HG03045 (cell line): ENCODE data around the gene ARL11.

Experiments used
- ATAC-seq: cut with Tn5 transposase; IDR thresholded peaks from one replicate; pipeline ENCODE4 v1.9.1; 2021; ENCODE audit warnings: mild to moderate bottlenecking, moderate library complexity; ENCODE audit not compliant: unreplicated experiment

Gene ARL11

DNA sequence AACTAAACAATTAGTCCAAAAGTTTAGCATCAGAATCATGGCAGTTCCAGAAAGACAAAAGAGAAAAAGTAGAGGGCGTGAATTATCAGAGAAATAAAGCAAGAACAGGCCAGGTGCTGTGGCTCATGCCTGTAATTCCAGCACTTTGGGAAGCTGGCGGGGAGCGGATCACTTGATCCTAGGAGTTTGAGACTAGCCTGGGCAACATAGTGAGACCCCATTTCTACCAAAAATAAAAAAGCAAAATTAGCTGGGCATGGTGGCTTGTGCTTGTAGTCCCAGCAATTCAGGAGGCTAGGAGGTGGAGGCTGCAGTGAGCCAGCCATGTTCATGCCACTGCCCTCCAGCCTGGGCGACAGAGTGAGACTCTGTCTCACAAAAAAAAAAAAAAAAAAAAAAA, 18.4 kb downstream of the ARL11 start:
- no peak for ATAC-seq

GRCh38 chr13:49649244-49649962, 21.1 kb downstream of the ARL11 start:
- ATAC-seq = no peak

- ATAC-seq = no peak
Observed at GRCh38 chr13:49649963-49650312, 21.6 kb downstream of the ARL11 start.

- no peak for ATAC-seq
Observed at GRCh38 chr13:49651570-49652354, 23.5 kb downstream of the ARL11 start.

DNA sequence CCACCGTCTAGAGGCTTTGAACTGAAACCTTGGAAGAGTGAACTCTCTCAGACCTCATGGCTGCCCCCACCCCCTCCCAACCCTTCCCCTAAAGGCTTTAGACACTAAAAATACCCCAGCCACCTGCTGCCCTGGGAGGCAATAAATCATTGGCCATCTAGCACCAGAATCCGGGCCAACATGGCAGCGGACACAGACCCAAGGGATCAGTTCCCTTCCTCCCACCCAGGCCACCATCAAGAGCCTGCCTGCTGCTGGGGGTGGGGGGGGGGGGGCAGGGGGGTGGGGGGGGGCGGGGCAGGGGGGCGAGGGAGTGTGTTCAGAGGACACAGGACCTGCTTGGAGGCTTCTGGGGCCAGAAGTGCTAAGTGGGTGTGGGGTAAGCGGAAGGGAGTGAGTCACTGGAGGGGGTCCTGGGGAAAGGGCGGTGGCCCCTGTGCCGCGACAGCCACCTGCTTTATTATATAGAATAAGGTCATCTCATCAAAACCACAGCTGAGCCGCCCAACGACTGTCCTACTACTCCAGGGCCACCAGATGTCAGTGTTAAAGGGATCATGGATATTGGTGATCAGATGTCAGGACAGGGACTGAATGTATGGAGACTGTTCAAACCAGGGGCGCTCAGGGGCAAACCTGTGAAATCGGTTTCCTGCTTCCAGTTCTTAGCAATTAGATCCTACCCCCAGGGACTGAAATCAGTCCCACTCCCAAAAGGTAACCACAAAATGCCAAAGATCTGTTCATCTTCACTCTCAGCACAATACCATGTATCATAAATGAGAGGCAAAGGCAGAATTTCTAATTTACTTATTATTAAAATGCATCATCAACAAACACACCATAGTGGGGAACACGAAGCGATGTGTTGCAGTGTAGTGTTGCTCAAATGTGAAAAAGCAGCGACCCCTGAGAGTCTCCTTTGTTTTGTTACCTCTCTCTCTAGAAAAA, 24.3 kb downstream of the ARL11 start:
- ATAC-seq = no peak

DNA sequence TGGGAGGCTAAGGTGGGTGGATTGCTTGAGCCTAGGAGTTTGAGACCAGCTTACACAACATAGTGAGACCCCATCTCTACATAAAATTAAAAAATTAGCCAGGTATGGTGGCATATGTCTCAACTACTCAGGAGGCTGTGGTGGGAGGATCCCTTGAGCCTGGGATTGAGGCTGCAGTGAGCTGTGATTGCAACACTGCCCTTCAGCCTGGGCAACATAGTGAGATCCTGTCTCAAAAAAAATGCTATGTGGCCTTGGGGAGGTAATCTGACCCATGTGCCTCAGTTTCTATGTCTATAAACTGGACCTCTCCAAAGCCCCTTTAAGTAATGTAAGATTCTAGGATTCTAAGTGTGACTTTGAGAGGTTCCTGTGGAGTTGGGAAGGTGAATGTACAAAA, 25.2 kb downstream of the ARL11 start:
- no peak for ATAC-seq

DNA sequence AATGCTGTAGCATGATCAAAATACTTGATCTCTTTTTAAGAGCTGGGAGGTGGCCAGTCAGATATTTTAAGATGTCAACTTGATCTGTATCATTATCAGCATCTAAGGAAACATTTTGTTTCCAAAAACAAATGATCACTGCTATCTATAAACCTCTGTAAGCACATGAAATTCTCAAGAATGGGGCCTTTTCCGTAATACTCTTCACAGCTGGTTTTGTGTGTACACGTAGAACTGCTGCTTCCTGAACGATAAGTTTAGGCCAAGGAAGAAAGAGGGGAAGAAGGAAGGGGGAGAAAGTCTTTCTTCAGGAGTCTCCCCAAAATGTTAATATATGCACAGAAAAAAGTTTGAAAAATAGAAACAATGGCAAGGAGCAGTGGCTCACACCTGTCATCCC, 25.7 kb downstream of the ARL11 start:
- ATAC-seq = no peak

DNA sequence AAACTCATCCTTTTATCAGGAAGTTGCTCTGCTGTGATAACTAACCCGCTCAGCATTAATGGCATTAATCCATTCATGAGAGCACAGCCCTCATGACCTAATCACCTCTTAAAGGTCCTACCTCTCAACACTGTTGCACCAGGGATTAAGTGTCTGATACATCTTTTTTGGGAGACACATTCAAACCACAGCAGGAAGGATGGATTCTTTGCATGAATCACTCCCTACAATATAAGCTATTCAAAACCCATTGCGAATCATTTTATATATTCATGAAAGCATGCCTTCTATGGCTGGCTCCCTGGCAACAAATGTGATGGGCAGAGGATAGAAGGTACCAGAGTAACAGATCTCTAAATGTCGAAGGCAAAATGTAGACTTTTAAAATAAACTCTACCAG, 27.6 kb downstream of the ARL11 start:
- ATAC-seq = no peak

DNA sequence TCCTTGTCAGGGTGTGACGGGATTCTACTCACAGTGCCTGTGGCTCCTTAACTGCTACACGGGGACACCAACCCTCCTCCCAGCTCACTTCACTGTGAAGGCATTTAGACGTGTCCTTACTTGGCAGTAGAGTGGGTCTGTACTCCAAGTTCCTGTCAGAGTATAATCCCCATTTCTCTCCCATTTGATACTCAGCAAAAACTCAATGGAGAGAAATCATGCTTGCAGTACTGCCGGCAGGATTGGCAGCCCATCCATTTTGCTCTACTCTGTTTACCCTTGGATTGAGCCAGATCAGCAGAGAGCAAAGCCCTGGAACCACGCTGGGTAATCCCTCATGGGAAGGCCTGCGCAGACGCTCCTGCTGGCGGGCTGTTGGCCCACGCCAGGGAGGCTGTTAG, 28.9 kb downstream of the ARL11 start:
- ATAC-seq = no peak

GRCh38 chr13:49664606-49665005, 36.3 kb downstream of the ARL11 start:
- no peak for ATAC-seq

- ATAC-seq = no peak
Observed at GRCh38 chr13:49667773-49668172, 39.5 kb downstream of the ARL11 start.

- no peak for ATAC-seq
Observed at GRCh38 chr13:49669735-49670309, 41.5 kb downstream of the ARL11 start.

- no peak for ATAC-seq
Observed at GRCh38 chr13:49670828-49671227, 42.5 kb downstream of the ARL11 start.

DNA sequence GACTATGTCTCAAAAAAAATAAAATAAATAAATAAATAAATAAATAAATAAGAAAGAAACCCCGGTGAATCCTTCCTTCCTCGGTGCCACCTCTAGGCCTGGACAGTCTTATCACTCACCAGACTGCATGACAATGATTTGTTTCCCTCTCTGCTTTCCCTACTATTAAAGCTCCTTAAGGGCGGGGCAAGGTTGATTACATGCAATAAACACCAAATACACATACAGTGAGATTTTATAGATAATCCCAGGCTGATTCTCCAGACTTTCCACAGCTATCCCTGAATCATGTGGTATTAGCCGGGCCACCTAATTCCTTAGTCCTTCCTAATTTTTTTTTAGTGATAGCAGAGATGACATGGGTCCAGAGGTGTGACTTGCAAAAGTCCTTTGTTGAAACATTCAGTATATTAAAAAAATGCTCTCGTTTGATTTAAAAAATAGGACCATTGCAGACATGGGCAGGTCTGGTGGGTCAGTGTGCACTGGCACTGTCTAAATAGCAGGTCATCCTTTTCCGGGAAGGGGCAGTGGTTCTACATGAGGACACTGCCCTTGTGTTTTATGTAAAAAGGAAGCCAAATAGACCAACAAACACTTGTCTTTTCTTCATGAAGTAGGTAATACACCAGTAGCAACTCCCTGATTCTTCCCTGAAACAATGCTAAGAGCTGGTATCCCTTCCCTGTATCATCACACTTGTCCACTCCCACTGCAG, 48.4 kb downstream of the ARL11 start:
- no peak for ATAC-seq

GRCh38 chr13:49678191-49678914, 50.0 kb downstream of the ARL11 start:
- ATAC-seq = no peak

DNA sequence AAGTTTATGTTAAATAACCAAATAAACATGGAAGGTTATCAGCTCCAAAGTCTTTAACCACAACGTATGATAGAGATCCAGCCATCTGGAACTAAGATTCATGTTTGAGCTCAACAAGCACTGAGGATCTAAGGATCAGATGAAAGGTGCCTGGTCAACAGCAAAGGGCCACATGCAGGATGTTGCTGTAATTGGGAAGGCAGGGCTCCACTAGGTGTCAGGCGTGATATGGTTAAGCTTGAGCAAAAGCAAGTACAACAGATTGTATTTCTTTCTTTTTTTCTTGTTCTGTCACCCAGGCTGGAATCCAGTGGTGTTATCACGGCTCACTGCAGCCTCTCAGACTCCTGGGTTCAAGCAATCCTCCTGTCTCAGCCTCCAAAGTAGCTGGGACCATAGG, 50.9 kb downstream of the ARL11 start:
- no peak for ATAC-seq

DNA sequence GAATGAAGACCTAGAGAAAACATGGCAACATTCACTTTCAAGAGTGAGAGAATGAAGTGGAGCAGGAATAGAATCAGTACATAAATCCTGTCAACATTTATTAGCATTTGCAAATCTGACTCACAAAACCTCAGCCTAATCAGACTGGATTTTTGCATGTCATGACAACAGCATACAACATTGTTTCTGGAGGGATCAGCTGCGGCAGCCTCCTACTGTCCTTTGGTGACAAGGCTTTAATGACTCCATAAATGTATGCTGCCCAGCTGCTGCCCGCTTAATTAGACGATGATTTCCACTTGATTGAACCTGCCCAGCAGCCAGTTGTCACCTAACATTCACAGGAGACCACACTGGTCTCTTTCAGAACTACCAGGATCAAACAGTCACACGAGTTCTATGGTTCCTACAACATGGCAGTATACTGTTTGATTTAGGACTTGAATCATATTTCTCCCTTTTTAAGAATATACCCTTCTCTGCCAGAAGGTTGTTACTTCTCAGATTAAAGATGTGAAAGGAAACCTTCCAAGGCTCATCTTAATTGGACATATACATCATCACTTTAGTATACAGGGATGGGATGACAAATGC, 53.6 kb downstream of the ARL11 start:
- no peak for ATAC-seq
